Measurements from ENCODE around the gene ITPA. TPM values are rescaled to one million over a fixed set of nuclear protein-coding genes. Genes with fewer than 3 reads are reported as not detected.

Gene ITPA
- total RNA-seq, 1 donor from 2014 or later = 43.4 TPM

GRCh38 chr20:3245711-3246110 lies 36.4 kb downstream of the ITPA start:
- TF ChIP-seq CTCF (IDR thresholded peaks at IDR 0.05) = no peak
- peaks cover 13% of the 10 kb centered on the region for H3K4me1 Mint-ChIP-seq (ENCODE audit: low read depth)
- DNase-seq (ENCODE audit: low spot score) = no peak
- no peak overlapping the region for H3K27ac Mint-ChIP-seq (ENCODE audit: unreplicated experiment)
- H3K4me3 Mint-ChIP-seq (ENCODE audit: unreplicated experiment) = no peak overlapping the region
- H3K27me3 Mint-ChIP-seq (ENCODE audit: low read depth) = no peaks in the 10 kb centered on the region
- H3K9me3 Mint-ChIP-seq (ENCODE audit: low read depth) = no peaks in the 10 kb centered on the region
- H3K36me3 Mint-ChIP-seq (ENCODE audit: low read depth) = no peaks in the 10 kb centered on the region

- DNase-seq (ENCODE audit: low spot score) = no peak
- Mint-ChIP-seq H3K36me3 (ENCODE audit: low read depth) (peaks cover 2% of the 10 kb centered on the region), H3K27me3 (ENCODE audit: low read depth) (no peaks in the 10 kb centered on the region), H3K27ac (ENCODE audit: unreplicated experiment) (no peak overlapping the region), H3K9me3 (ENCODE audit: low read depth) (no peaks in the 10 kb centered on the region), H3K4me1 (ENCODE audit: low read depth) (peaks cover 4% of the 10 kb centered on the region), H3K4me3 (ENCODE audit: unreplicated experiment) (no peak overlapping the region)
- TF ChIP-seq CTCF (IDR thresholded peaks at IDR 0.05) = no peak
These were observed 37.4 kb downstream of the ITPA start for GRCh38 chr20:3246682-3247081.

- Mint-ChIP-seq H3K27me3 (ENCODE audit: low read depth) (no peaks in the 10 kb centered on the region), H3K27ac (ENCODE audit: unreplicated experiment) (no peak overlapping the region), H3K4me3 (ENCODE audit: unreplicated experiment) (no peak overlapping the region), H3K4me1 (ENCODE audit: low read depth) (no peaks in the 10 kb centered on the region), H3K36me3 (ENCODE audit: low read depth) (peaks cover 8% of the 10 kb centered on the region), H3K9me3 (ENCODE audit: low read depth) (no peaks in the 10 kb centered on the region)
- no peak for DNase-seq (ENCODE audit: low spot score)
- no peak for TF ChIP-seq CTCF (IDR thresholded peaks at IDR 0.05)
These were observed 38.3 kb downstream of the ITPA start for GRCh38 chr20:3247638-3248037.

- Mint-ChIP-seq H3K4me1 (ENCODE audit: low read depth) (no peaks in the 10 kb centered on the region), H3K27me3 (ENCODE audit: low read depth) (no peaks in the 10 kb centered on the region), H3K27ac (ENCODE audit: unreplicated experiment) (no peak overlapping the region), H3K9me3 (ENCODE audit: low read depth) (no peaks in the 10 kb centered on the region), H3K36me3 (ENCODE audit: low read depth) (peaks cover 10% of the 10 kb centered on the region), H3K4me3 (ENCODE audit: unreplicated experiment) (no peak overlapping the region)
- peak; percentile 25 for TF ChIP-seq CTCF (IDR thresholded peaks at IDR 0.05)
- DNase-seq (ENCODE audit: low spot score) = peak; percentile 81
These were observed 39.1 kb downstream of the ITPA start for GRCh38 chr20:3248167-3248992.

GRCh38 chr20:3248993-3249347 lies 39.7 kb downstream of the ITPA start:
- TF ChIP-seq CTCF (IDR thresholded peaks at IDR 0.05) = no peak
- Mint-ChIP-seq H3K36me3 (ENCODE audit: low read depth) (peaks cover 10% of the 10 kb centered on the region), H3K27me3 (ENCODE audit: low read depth) (no peaks in the 10 kb centered on the region), H3K27ac (ENCODE audit: unreplicated experiment) (no peak overlapping the region), H3K4me3 (ENCODE audit: unreplicated experiment) (no peak overlapping the region), H3K9me3 (ENCODE audit: low read depth) (no peaks in the 10 kb centered on the region), H3K4me1 (ENCODE audit: low read depth) (no peaks in the 10 kb centered on the region)
- peak; percentile 61 for DNase-seq (ENCODE audit: low spot score)

All from chondrocyte (in vitro differentiated cells).